Activated T-cell treated with anti-CD3 and anti-CD28 coated beads for 48 hours (primary cell): Measurements from ENCODE around the gene EPHB2.
"Not testable (repeated sequence)": the region's sequence is repeated elsewhere in the genome, so short reads cannot be mapped to it uniquely, and the experiment has no call there.

Source experiments
- DNase-seq: peaks from one replicate; pipeline ENCODE4 v3.0.0-alpha.2; 2020; ENCODE audit warnings: low read depth

EPHB2 gene

DNA sequence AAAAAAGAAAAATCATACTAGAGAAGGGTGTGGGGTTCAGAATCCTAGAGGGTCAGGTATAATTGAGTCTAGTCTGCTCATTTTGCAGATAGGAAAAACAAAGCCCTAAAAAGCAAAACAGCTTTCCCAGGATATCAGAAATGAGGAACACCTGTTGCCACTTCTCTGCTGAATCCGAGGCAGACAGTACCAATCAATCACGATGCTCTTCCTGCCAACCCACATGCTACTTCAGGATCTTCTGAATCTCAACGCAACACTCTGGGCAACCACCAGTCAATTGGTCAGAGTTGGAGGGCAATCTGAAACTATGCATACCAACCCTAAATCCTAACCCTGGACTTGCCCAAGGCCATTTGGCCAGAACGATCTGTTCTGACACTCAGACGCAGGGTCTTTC is 128.3 kb downstream of the EPHB2 start:
- no peak for DNase-seq

DNA sequence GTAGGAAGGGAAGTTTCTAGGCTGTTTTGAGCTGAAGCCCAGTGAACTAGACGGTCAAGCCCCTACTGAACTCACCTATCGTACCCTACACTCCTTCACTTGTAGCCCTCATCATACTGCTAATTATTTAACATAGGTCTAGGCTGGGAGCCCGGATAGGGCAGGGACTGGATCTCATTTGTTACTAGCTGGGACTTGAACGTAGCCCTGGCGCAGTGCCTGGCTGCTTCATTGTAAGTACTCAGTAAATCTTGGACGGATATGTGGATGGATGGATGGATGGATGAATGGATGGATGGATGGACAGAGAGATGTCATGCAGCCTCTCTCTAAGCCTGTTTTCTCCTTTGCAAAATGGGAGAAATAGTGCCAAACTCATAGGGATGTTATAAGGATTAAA is 129.2 kb downstream of the EPHB2 start:
- DNase-seq: no peak

DNA sequence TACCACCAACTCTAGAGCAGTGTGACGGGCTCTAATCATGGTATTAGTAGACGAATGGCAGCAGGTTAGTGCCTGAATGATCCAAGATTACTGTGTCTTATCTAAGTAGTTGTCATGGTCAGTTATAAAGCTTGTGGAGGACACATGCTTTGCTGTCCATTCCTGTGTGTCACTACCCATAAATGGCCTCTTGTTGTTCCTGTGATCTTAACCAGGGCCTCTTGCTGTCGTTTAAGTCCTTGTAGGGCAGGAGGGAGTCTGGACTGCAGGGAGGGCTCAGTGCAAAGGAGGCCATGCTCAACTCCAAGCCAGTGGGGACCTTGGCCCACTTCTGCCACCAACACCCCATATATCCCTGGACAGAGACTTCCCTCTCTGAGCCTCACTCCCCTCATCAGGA is 130.5 kb downstream of the EPHB2 start:
- no peak for DNase-seq

DNA sequence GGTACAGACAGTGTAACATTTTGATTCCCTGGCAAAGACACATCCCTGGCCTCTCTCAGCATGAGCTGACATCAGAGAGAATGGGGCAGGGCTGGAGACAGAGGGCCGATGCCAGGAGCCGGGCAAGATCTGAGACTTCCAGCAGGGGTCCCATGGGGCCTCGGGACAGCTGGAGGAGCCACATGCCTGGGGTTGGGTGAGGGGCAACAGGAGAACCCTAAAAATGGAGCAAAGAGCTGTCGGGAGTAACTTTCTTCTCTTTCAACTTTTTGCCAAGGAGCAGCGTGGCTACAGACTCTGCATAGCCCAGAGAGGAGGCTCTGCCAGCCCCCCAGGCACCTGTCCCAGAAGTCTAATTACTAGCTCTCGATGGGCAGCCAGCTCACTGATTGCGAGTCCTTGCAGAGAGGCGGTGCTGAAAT is 131.2 kb downstream of the EPHB2 start:
- DNase-seq: no peak

GRCh38 chr1:22843441-22844183 is 133.0 kb downstream of the EPHB2 start:
- not testable (repeated sequence) for DNase-seq

DNA sequence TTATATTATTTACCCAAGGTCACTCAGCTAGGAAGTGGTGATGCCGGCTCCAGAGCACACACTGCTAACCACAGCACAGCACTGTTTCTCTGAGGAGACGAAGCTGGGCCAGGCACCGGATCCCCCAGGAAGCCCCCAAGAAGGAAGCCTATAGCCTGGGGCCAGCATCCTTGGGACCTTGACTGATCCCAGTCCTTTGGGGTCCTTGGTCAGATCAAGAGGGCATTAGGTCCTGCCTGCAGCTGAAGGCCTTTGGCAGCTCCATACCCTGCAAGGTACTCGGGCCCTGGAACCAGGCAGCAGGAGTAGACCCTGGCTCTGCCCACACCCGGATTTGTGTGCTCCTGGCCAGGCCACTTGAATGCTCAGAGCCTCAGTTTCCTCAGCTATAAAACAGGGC is 134.0 kb downstream of the EPHB2 start:
- DNase-seq: no peak

GRCh38 chr1:22845398-22845935 is 134.8 kb downstream of the EPHB2 start:
- DNase-seq: no peak

DNA sequence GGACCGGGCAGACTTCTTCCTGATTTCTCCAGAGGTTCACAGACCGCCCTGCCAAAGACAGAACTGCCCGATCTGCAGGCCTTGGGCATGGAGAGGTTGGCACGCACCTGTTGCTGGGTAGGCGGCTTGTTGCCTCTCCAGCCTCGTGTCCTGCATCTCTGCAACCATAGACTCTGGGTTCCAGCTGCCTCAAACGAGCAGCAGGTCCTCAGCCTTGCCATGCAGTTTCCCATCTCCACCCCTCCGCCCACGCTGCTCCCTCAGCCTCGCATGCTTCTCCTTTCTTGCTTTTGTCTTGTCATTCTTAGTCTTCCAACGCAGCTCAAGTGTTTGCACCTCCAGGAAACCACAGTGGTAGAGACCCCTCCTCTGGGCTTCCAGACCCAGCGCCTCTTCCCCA is 135.8 kb downstream of the EPHB2 start:
- no peak for DNase-seq

- no peak for DNase-seq
Observed at GRCh38 chr1:22847249-22847648, 136.6 kb downstream of the EPHB2 start.

DNA sequence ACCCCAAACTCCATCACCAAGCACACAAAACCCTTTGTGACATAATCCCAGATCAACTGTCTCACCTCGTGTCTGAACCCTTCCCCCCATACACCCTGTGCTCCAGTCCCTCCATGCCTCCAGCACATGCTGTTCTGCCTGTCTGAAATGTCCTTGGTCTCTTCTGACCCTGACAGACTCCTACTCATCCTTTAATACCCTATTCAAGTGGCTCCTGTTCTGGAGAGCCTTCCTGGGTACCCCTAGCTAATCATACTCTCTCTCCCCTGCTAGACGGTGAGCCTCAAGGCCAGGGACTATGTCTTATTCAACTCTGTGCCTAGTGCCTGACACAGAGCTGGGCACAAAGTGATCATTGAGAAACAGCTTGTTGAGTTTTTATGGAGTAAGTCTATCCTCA is 137.1 kb downstream of the EPHB2 start:
- no peak for DNase-seq

- DNase-seq: no peak
Observed at GRCh38 chr1:22848405-22848804, 137.8 kb downstream of the EPHB2 start.

GRCh38 chr1:22849770-22850169 is 139.1 kb downstream of the EPHB2 start:
- no peak for DNase-seq

GRCh38 chr1:22850281-22850680 is 139.6 kb downstream of the EPHB2 start:
- no peak for DNase-seq

DNA sequence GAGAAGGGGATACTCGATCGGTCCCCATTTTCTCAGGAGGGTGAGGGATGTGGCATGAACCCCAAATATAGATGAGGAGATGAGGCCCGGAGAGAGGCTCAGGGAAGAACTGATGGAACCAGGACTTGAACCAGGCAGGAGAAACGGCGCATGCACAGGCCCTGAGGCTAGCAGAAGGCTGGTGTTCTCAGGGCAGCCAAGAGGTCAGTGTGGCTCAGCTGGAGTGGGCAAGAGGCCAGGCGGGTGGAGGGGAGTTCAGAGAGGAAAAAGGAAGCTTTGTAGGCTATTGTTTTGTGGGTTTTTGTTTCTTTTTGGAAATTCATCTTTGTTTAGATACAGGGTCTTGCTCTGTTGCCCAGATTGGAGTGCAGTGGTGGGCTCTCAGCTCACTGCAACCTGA is 140.0 kb downstream of the EPHB2 start:
- DNase-seq: no peak

DNA sequence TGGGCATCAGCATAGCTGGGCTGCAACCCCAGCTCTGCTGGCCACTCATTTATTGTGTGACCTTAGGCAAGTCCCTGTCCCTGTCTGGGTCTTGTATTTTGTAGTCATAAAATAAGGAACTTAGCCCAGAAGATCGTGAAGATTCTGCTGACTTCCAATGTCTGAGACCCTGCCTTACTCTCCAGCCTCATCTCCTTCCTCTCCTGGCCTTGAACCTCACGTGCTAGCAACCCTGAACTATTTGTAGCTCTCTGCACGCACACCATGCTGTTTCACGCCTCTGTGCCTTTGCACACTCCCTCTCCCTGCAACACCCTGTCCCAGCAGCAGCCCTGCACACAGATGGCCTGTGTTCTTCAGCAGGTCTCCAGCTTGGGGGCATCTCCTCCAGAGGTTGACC is 140.9 kb downstream of the EPHB2 start:
- no peak for DNase-seq

DNA sequence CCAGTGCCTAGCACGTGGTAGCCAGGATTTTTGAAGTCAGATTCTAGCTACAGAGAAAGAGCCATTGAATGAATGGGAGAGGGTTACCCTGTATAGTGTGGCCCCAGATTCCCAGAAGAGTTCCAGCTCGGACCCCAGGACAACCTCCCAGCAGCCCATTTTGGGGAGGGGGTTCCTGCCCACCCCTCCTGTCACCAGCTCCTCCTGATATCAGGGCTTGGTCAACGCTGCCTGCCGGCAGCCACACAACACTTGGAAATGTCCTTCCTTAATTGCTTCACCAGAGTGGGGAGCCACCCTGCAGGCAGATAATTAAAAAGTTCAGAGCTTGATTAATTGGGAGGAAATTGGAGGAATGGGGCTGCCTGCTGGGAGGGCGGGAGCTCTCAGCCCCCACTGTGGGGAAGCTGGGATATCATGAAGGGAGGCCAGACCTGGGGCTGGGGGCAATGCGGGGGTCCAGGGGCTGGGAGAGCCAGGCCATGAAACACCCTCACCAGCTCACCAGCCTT is 141.6 kb downstream of the EPHB2 start:
- DNase-seq: no peak

GRCh38 chr1:22853651-22854185 is 143.1 kb downstream of the EPHB2 start:
- DNase-seq: no peak

DNA sequence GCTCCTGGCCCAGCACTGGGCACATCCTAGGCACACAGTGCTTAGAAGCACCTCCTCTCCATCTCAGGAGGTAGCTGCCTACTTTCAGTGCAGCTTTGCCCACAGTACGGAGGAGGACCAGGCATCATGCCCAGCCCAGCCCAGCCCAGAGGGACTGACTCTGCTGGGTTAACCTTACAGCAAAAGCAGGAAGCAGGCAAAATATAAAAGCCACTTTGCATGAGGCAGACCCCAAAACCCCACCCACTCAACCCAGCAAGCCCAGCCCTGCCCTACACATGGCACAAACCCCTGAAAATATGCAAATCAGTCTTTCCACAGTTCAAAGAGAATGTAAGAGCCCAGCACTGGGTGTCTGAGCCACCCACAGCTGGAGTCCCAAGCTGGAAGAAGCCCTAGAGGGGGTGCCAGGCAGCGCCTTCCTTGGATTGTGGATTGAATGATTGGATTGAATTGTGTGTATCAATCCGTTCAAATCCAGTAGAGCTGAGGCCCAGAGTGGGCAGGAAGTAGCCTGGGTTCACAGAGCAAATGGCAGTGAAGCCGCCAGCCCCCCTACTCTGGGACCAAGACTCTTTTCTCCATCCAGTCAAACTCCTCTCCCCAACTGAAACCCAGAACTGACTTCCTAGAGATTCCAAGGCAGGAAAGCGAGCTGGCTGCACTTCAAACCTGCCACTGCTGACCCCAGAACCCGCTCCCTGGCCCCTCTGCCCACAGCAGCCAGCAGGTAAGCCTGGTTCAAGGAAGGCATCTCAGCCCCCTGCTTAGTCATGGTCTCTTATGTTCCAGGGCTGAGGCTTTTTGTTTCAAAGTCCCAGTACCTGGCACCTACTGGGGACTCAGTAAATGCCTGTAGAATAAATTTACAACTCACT is 144.3 kb downstream of the EPHB2 start:
- no peak for DNase-seq

DNA sequence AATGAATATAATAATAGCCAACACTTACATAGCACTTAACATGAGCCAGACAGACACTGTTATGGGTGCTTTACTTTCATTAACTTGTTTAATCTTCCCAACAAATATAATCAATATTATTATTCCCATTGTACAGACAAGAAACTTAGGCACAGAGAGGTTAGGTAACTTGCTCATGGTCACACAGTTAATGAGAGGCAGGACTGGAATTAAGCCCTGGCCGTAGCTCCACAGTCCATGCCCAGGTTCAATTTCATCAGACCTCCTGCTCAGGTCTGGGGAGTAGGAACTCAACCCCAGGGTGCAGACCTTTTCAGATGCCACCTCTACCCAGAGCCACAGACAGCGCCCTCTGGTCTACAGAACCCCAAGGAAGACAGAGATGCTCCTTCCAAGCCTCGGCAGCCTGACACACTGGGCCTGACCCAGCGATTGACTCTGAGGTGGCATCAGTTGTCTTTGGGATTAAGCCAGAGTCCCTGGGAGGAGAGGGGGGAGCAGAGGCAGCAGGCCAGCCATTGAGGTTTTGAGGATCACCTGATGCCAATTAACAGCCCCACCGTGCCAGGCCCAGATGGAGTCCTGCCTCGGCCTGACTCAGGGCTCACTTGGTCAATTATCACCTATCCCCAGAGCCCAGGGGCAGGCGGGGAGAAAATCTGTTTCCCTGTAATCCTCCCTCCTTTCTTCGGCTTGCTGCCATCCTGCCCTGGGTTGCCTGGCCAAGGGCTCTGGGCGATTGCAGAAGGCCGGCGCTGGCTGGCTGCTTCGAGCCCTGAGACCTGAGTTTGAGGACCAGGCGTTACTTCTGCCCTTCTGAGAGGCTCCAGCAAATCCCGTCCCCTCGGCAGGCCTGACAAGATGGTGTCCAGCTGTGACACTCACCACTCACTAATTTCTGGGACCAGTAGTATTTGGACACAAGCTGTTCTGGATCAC is 145.3 kb downstream of the EPHB2 start:
- no peak for DNase-seq

DNA sequence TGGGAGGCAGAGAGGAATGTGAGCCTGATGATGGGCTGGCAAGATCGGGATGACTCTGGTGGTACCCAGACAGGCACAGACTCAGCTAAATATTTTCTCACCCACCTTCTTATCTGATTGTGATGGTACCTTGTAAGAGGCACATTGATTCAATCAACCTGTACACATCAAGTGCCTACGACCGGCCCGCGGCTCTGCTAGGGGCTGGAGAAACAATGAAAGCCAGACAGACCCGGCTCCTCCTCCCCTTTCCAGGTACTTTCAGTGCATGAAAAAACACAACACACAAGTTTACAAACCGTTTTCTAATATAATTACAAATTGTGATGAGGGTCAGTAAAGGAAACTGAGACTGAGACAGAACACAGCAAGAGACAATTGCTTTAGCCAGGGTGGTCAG is 147.0 kb downstream of the EPHB2 start:
- no peak for DNase-seq

DNA sequence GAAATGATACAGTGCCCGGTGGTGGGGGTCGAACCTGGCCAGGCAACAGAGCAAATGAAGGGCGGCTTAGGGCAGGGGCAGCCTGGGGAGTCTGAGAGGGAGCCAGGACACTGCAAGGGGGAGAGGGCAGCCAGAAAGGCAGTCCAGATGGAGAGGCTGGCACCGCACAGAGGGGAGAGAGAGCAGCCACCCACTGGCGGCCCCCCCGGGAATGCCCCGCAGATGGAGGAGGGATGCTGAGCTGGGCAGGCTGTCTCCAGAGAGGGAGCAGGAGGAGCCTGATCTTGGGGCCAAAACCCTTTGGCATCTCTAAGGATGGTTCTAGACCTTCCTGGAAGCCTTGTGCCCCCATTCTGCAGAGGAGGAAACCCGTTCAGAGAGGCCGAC is 149.8 kb downstream of the EPHB2 start:
- no peak for DNase-seq
